ENCODE results near the gene CCT5.

The CCT5 gene

GRCh38 chr5:10249948-10250805 lies at the start of gene CCT5:
Gene CCT5 (plus strand): TSS chr5:10250280. CDS start chr5:10250341, 61 bp downstream.
- DNase-seq (ENCODE audit: low read depth in 2 of 2, low spot score in 1 of 2), result peak; percentile 80 to 84

DNA sequence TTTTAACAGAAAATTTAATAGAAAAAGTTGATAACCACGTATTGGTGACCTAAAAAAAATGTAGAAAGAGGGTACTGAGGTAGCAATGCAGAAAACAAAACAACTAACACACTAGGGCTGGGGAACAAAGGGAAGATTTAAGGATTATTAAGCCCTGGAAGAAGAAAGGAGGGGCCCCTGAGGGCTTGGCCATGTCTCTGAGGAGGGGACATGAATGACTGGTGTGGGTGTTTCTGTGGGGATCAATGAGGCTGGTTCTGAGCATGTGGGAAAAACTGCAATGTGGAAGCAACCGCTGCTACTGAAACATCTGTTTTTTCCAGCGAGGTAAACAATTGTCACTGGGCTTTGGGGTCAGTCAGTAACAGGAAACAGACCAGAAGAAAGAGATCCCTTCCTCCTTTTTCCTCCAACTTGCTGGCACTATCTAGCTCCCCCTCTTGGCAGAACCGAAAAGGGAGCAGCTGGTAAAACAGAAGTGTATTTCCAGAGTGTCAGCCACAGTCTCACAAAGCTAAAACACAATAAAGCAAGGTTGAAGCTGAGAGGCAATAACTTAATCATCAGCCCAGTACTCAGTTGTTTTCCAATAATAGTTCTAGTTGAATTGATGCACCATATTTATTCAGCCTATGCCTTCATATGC lies 48.7 kb upstream of the CCT5 start:
- no peak for DNase-seq (ENCODE audit: low read depth in 2 of 2, low spot score in 1 of 2)

DNA sequence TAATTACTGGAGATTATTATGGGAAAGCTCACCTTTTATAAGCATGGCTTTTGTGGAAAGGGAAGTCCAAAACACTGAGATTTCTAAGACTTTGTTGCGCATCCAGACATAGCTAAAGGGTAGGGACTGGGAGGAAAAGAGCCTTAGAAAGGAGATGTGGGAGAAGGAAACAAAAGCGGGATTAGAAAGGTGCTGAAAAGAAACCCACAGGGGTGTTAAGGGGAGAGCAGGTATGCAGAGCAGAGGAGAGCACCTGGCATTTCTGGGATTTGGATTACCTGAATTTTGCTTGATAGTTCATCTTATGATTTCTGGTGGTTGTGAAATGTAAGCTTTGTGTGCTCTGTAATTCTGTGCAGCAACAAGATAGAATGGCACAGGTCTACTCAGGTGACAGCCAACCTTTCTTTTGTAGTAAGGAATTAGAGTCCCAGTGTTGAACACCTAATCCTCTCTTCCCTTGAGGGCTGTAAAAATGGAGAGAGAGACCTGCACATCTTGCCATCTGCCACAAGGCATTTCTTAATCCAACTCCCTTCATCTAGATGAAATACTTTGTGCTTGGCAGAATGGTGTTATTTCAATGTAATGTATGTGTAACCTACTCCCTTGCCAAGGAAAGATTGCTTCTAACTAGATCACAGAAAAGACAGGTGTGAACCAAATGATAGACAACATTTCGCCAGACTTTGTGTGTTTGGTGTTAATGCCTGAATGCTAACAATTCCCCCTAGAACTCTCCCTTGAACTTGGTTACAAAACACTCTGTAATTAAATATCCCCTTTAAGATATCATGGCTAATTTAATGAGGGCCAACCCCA lies 47.8 kb upstream of the CCT5 start:
- DNase-seq (ENCODE audit: low read depth in 2 of 2, low spot score in 1 of 2), result no peak

- DNase-seq (ENCODE audit: low read depth in 2 of 2, low spot score in 1 of 2), result no peak
Observed at GRCh38 chr5:10209004-10209403, 41.1 kb upstream of the CCT5 start.

GRCh38 chr5:10213316-10213715 lies 36.8 kb upstream of the CCT5 start:
- no peak for DNase-seq (ENCODE audit: low read depth in 2 of 2, low spot score in 1 of 2)

- no peak for DNase-seq (ENCODE audit: low read depth in 2 of 2, low spot score in 1 of 2)
Observed at GRCh38 chr5:10214041-10214440, 36.0 kb upstream of the CCT5 start.

DNA sequence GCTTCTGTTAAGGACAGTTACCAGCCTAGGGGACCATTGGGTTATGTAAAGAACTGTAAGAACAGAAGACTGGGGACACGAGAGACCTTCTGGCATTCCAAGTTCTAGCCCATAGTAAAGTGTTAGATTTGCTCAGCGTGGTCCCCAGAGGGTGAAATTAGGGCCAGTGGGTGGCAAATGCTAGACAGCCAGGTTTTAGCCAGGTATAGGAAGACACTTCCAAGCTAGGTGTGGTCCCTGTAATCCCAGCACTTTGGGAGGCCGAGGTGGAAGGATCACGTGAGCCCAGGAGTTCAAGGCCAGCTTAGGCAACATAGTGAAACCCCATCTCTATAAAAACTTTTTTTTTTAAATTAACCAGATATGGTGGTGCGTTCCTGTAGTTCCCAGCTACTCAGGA lies 34.7 kb upstream of the CCT5 start:
- no peak for DNase-seq (ENCODE audit: low read depth in 2 of 2, low spot score in 1 of 2)

DNA sequence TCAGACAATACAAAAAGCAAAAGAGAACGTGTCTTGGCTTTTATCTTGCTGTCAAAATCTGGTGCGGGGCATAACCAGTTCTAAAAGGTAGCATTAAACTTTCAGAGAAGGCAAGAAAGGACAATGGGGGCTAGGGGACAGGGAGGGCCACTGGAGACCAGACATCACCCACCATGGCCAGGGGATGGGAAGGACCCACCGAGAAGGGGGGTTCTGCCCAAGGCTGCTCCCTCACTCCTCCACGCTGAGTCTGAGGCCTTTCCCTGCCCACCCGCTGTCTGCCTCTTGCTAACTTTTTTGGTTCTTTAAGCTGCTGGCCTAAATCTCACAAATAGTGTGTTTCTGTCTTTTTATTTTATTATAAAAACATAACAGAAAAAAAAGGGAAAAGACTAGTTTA lies 34.0 kb upstream of the CCT5 start:
- no peak for DNase-seq (ENCODE audit: low read depth in 2 of 2, low spot score in 1 of 2)

DNA sequence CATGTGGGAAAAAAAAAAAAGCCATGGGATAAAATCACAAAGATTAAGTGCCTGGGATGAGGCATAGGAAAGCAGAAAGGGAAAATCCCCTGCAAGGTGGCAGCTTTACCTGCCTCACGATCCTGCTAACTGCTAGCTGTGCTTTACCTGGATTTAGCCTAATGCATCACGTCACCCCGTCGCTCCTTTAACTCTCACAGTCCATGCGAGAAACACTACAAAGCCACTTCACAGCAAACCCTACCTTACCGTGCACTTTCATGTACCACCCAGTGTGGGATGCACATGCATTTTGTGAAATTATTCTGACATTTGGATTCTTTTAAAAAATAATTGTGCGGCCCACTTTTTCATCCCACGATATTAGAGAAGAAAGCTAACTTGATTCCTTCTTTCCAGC lies 31.4 kb upstream of the CCT5 start:
- DNase-seq (ENCODE audit: low read depth in 2 of 2, low spot score in 1 of 2), result no peak

- no peak for DNase-seq (ENCODE audit: low read depth in 2 of 2, low spot score in 1 of 2)
Observed at GRCh38 chr5:10219068-10219467, 31.0 kb upstream of the CCT5 start.

- no peak for DNase-seq (ENCODE audit: low read depth in 2 of 2, low spot score in 1 of 2)
Observed at GRCh38 chr5:10220248-10220647, 29.8 kb upstream of the CCT5 start.

DNA sequence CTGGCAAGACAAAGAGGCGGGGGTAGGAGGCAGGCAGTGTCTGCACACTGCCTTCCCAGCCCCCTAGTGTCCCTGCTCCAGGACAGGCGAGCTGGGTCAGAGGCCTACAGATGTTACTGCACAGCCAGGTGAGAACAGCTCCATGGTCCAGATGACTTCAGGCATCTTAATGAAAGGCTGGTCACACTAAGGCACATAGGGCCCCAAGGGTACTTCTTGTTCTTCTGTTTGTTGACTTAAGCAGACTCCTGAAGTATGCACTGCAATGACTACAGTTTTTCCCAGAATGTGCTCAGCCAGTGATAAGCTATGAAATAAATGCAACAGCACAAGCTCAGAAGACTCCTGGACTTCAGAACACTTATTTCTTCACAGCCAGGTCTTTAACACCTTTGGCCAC lies 27.8 kb upstream of the CCT5 start:
- no peak for DNase-seq (ENCODE audit: low read depth in 2 of 2, low spot score in 1 of 2)

GRCh38 chr5:10227379-10227778 lies 22.7 kb upstream of the CCT5 start:
- no peak for DNase-seq (ENCODE audit: low read depth in 2 of 2, low spot score in 1 of 2)

- DNase-seq (ENCODE audit: low read depth in 2 of 2, low spot score in 1 of 2), result no peak
Observed at GRCh38 chr5:10228288-10228687, 21.8 kb upstream of the CCT5 start.

DNA sequence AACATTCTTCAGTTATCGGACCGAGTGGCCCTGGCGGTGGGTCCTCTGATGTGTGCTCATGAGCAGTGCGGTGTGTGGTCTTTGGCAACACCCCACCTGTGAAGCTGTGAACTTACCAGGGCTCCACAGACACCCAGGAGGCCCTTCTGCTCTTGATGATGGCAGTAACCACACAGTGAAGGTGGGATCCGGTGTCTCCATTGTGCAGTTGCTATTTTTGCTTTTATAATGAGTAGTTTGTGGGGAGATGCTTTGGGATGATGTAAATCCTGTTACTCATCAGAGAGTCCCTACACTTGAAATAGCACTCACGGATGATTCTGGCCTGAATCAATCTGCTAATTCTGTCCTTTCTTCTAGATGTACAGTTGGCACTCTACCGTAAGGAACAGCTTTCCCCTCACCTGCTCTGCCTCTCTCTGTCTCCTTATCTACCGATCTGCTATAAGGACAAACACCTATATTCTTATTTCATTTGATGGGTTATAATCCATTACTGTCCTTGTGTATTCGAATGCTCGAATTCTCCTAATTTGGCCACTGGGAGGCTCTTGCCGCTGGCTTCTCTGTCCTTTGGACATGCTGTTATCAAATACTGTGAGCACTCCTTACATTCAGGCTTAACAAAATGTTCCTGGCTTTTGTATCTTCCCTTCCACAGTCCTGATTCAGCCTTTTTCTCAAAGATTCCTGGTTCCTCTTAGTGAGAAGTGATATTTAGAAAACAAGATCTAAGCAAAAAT lies 20.6 kb upstream of the CCT5 start:
- DNase-seq (ENCODE audit: low read depth in 2 of 2, low spot score in 1 of 2), result no peak

DNA sequence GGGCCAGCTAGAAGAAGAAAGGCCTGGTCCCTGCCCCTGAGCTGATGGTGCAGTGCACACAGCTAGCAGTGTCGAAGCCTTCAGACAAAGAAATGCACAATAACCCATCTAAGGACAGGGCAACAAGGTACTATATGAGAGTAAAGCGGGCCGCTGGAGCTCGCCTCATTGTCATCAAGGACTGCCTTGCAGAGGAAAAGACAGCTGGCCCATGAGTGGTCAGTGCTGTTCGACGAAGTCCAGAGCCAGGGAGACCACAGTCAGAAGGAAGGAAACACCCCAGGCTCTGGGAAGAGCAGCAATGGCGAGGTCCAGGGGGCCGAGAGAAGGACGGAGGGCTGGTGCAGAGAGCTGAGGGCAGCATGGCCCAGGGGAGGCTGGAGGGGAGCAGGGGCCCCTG lies 17.7 kb upstream of the CCT5 start:
- DNase-seq (ENCODE audit: low read depth in 2 of 2, low spot score in 1 of 2), result no peak

DNA sequence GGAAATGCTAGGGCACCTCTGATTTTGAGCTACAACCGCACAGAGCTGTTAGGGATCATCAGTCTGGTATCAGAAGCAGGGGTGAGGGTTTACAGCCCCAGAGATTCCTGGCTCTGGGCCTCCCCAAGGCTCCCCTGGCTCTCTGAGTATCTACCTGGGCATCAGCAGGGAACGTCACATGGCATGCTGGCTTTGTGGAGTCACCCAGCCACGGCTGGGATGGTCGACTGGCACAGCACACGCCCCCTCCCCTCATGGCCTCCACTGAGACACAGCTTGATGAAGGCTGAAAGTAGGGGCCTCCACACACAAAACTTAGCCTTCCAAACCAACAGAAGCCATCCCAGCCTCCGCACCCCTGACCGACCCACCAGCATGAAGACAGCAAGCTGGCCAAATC lies 17.1 kb upstream of the CCT5 start:
- no peak for DNase-seq (ENCODE audit: low read depth in 2 of 2, low spot score in 1 of 2)

DNA sequence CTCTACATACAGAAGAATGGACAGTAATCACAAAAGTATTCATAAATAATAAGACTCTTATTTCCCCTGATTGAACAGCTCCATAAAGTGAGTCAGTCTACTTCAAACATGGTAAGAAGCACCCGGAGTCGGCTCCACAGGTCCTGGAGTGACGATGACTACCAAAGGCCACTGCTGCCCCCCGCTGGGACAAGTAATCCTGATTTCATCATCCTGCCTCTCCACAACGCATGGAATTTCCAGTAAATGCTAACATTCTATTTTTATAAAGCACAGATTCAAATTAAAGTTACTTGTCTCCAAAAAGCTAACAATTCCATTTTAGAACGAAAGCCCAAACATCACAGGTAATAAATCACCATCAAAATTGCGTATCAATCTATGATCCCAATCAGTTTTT lies 16.6 kb upstream of the CCT5 start:
- DNase-seq (ENCODE audit: low read depth in 2 of 2, low spot score in 1 of 2), result no peak

- DNase-seq (ENCODE audit: low read depth in 2 of 2, low spot score in 1 of 2), result no peak
Observed at GRCh38 chr5:10235350-10235749, 14.7 kb upstream of the CCT5 start.

DNA sequence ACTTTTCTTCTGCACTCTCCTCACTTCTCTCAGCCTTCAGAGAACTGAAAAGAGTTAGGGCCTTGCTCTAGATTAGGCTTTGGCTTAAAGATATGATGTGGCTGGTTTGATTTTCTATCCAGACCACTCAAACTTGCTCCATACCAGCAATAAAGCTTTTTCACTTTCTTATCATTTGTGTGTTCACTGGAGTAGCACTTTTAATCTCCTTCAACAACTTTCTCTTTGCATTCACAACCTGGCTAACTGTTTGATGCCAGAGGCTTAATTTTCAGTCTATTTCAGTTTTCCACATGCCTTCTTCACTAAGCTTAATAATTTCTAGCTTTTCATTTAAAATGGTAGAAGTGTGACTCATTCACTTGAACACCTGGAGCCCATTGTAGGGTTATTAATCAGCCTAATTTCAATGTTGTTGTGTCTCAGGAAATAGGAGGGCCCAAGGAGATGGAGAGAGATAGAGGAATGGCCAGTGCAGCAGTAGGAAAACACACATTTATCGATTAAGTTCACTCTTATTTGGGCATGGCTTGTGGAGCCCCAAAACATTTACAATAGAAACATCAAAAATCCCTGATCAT lies 6.3 kb upstream of the CCT5 start:
- no peak for DNase-seq (ENCODE audit: low read depth in 2 of 2, low spot score in 1 of 2)
